ENCODE measurements around the gene TTC9C. TPM values are rescaled to one million over a fixed set of nuclear protein-coding genes. Genes with fewer than 3 reads are reported as not detected.
"Not testable (repeated sequence)": the region's sequence is repeated elsewhere in the genome, so short reads cannot be mapped to it uniquely, and the experiment has no call there.

TTC9C gene
- total RNA-seq, 1 donor from 2014 or later = 12.9 TPM

DNA sequence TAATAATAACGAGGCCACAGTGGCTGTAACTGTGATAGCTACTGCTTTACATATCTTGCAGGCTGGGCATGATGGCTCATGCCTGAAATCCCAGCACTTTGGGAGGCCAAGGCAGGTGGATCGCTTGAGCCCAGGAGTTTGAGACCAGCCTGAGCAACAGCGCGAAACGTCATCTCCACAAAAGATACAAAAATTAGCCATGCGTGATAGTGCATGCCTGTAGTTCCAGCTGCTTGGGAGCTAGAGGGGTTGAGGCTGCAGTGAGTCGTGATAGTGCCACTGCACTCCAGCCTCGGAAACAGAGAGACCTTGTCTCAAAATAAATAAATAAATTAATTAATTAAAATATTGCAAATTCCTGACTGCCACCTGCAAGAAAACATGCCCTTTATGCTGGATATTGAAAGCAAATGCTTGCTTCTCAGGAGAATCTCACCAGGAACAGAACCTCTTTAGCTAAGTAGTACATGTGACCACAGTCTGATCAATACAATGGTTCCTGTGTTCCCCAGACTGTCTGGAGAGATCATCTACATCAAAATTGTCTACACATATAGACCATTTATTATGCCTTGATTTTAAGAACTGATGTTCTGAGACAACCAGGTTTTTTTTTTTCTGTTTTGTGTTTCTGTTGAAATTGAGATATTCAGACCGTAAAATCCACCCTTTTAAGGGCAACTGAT is 19.3 kb downstream of the TTC9C start:
- Histone ChIP-seq H3K27ac (replicated peaks) (no peak overlapping the region), H3K4me3 (no peak overlapping the region), H3K9me3 (replicated peaks) (no peaks in the 10 kb centered on the region), H3K36me3 (peaks cover 8% of the 10 kb centered on the region), H3K4me1 (peaks cover 25% of the 10 kb centered on the region), H3K27me3 (ENCODE audit: low read depth) (no peaks in the 10 kb centered on the region)
- no peak for DNase-seq
- intact Hi-C loops (cut with micrococcal nuclease) = no loop called here
- TF ChIP-seq, protein P1, sequence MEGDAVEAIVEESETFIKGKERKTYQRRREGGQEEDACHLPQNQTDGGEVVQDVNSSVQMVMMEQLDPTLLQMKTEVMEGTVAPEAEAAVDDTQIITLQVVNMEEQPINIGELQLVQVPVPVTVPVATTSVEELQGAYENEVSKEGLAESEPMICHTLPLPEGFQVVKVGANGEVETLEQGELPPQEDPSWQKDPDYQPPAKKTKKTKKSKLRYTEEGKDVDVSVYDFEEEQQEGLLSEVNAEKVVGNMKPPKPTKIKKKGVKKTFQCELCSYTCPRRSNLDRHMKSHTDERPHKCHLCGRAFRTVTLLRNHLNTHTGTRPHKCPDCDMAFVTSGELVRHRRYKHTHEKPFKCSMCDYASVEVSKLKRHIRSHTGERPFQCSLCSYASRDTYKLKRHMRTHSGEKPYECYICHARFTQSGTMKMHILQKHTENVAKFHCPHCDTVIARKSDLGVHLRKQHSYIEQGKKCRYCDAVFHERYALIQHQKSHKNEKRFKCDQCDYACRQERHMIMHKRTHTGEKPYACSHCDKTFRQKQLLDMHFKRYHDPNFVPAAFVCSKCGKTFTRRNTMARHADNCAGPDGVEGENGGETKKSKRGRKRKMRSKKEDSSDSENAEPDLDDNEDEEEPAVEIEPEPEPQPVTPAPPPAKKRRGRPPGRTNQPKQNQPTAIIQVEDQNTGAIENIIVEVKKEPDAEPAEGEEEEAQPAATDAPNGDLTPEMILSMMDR (IDR thresholded peaks at IDR 0.05; ENCODE audit: borderline replicate concordance) = no peak

DNA sequence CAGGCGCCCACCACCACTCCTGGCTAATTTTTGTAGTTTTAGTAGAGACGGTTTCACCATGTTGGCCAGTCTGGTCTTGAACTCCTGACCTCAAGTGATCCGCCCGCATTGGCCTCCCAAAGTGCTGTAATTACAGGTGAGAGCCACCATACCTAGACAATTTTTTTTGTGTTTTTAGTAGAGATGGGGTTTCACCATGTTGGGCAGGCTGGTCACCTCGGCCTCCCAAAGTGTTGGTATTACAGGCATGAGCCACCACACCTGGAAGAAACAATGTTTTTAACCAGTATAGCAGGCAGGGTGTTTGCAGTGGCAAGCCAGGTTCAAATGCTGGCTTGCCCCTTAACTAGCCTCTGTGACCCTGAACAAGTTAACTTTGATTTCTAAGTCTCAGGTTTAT is 21.6 kb downstream of the TTC9C start:
- Histone ChIP-seq H3K36me3 (peaks cover 14% of the 10 kb centered on the region), H3K4me1 (peaks cover 41% of the 10 kb centered on the region)
- H3K4me3 ChIP-seq; DNase-seq; H3K27me3 ChIP-seq (ENCODE audit: low read depth); H3K27ac ChIP-seq (replicated peaks); H3K9me3 ChIP-seq (replicated peaks); intact Hi-C loops (cut with micrococcal nuclease): not testable (repeated sequence)

DNA sequence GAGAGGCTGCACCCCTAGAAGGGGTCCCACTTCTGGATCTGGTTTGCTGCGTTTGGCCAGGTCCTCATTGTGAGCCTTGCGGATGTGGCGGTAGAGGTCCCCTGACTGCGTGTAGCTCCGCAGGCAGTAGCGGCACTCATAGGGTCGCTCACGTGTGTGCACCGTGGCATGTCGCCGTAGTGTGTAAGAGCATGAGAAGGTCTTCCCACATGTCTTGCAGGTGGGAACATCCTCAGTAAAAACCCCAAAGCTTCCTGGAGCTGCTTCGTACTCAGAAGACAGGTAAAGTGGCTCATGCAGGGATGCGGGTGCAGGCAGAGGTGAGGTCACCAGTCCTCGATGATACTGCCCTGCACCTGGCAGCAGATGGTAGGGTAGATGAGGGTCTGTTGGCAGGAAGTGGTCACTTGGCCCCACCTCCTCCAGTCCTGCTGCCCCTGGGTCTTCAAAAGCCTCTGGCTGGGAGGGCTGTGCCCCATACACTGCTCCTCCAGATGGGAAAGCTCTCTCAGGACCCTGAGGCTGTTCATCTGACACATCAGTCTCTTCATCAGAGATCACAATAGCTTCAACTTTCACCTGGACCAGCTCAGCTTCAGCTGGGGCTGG is 24.0 kb downstream of the TTC9C start:
- H3K4me1 ChIP-seq = peaks cover 41% of the 10 kb centered on the region
- no peaks in the 10 kb centered on the region for H3K27me3 ChIP-seq (ENCODE audit: low read depth)
- TF ChIP-seq, protein P1 (IDR thresholded peaks at IDR 0.05; ENCODE audit: borderline replicate concordance) = no peak
- H3K4me3 ChIP-seq = no peak overlapping the region
- H3K27ac ChIP-seq (replicated peaks) = peak overlapping the region; percentile 98
- DNase-seq = no peak
- H3K9me3 ChIP-seq (replicated peaks) = no peaks in the 10 kb centered on the region
- intact Hi-C loops (cut with micrococcal nuclease) = no loop called here
- peaks cover 14% of the 10 kb centered on the region for H3K36me3 ChIP-seq

DNA sequence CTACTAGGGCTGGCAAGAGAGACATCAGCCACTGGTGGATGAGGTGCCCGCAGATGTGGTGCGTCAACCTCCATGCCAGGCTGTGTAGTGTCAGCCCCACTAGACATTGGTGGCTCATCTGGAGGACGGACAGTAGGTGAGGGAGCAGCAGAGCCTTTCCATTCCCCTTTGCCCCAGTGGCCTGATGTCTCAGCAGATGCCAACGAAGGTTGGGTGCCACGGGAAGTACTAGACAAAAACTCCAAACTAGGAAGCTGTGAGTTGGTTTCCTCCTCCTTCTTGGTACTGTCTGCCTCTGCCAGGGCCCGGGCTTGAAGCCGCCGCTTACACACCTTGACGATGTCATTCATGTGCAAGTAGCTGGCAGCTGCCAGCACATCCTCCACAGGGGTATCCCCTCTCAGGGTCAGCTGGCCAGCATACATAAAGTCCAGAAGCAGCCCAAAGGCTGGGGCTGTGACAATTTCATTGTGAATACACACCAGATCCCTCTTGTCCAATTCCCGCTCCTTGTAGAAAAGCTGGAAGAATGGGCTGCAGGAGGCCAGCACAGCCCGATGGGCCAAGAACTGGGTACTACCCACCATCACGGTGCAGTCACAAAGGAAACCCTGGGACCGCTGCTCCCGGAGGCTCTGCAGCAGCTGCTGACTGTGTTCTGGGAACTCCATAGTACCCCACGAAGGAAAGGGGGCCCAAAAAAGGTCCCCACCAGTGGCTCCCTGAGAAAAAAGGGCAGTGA is 24.9 kb downstream of the TTC9C start:
- TF ChIP-seq, protein P1 (IDR thresholded peaks at IDR 0.05; ENCODE audit: borderline replicate concordance) = no peak
- H3K36me3 ChIP-seq = peaks cover 14% of the 10 kb centered on the region
- peaks cover 41% of the 10 kb centered on the region for H3K4me1 ChIP-seq
- peak overlapping the region; percentile 76 for H3K4me3 ChIP-seq
- intact Hi-C loops (cut with micrococcal nuclease) = no loop called here
- H3K9me3 ChIP-seq (replicated peaks) = no peaks in the 10 kb centered on the region
- H3K27me3 ChIP-seq (ENCODE audit: low read depth) = no peaks in the 10 kb centered on the region
- no peak for DNase-seq
- H3K27ac ChIP-seq (replicated peaks) = peak overlapping the region; percentile 98

DNA sequence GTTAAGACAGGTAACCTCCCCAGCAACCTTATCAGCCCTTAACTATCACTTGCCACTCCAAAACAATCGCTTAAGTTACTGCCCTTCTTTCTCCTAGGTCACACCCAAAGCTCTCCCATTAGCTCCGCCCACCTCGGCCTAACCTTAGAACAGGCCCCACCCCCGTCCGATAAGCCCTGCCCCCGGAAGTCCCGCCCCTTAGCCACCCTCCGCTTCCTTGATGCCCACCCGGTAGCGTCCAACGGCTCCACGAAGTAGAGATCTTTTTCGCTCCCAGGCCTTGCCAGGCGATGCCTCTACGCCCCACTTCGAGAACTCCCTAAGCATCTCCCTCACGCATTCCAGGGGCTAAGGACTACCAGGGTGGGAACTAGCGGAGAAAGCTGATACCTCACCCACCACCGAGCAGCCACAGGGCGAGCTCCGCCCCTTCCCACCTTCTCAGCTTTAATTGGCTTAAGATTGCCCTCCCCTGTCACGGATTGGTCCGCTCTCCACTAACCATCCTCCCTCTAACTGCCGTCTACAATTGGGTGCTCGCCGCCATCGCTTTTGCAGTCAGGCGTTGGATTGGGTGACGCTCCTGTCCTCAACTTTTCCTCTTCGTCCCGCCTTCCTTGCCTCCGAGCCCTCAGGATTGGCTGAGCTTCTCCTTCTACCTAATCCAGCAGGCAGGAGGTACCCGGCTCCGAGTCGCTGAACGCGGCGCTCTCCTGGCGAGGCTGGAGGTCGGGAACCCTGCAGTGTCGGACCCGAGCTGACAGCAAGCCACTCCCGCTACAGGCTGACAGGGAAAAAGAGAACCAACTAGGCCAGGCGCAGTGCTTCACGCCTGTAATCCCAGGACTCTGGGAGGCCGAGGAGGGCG is 25.7 kb downstream of the TTC9C start, which contains the start of gene ZBTB3:
TSS of gene ZBTB3 (minus strand) at position 425 of the 868 bp plus-strand sequence. CDS start 496 bp downstream, outside the sequence.
- peak within 1 kb of the TSS; percentile 98 for H3K27ac ChIP-seq (replicated peaks)
- peak; percentile 95 for DNase-seq
- peak within 1 kb of the TSS; percentile 76 for H3K4me3 ChIP-seq
- no peaks in the 10 kb centered on the region for H3K9me3 ChIP-seq (replicated peaks)
- intact Hi-C loops (cut with micrococcal nuclease) = no loop called here
- TF ChIP-seq, protein P1 (IDR thresholded peaks at IDR 0.05; ENCODE audit: borderline replicate concordance) = no peak
- H3K36me3 ChIP-seq = peaks cover 14% of the 10 kb centered on the region
- no peaks in the 10 kb centered on the region for H3K27me3 ChIP-seq (ENCODE audit: low read depth)
- H3K4me1 ChIP-seq = peaks cover 41% of the 10 kb centered on the region
